GM12878 (cell line): Measurements from ENCODE around the gene FGGY. TPM values are rescaled to one million over a fixed set of nuclear protein-coding genes. Genes with fewer than 3 reads are reported as not detected.

Source experiments
- ELK1 ChIP-seq: IDR thresholded peaks from 2 replicates; pipeline ENCODE4 v1.6.1; 2012; ENCODE audit warnings: low read depth, low read length, improper control_type of control experiment
- IKZF2 ChIP-seq, 2 experiments: fragments of 450-650 bp; IDR thresholded peaks; 2 replicates each; pipeline ENCODE4 v1.6.1; 2017; ENCODE audit warnings: mild to moderate bottlenecking in 2 of 2, moderate library complexity in 2 of 2
- MYC ChIP-seq: IDR thresholded peaks from 2 replicates; pipeline ENCODE4 v1.6.1; 2011; ENCODE audit warnings: mild to moderate bottlenecking, low read length, moderate library complexity, inconsistent platforms; ENCODE audit not compliant: insufficient read depth, insufficient replicate concordance, insufficient read length, severe bottlenecking
- SUPT20H ChIP-seq: IDR thresholded peaks from 2 replicates; pipeline ENCODE4 v1.6.1; 2011; ENCODE audit warnings: low read depth, mild to moderate bottlenecking, low read length, moderate library complexity, borderline replicate concordance; ENCODE audit not compliant: control insufficient read depth
- SUZ12 ChIP-seq: fragments of 200-600 bp; sonication (generic); IDR thresholded peaks from one replicate; pipeline ENCODE4 v1.6.1; 2018; ENCODE audit warnings: antibody characterized with exemption, mild to moderate bottlenecking; ENCODE audit not compliant: unreplicated experiment
- TCF3 ChIP-seq: IDR thresholded peaks from 2 replicates; pipeline ENCODE4 v1.6.1; 2012; ENCODE audit warnings: low read depth, mild to moderate bottlenecking, low read length, borderline replicate concordance; ENCODE audit not compliant: insufficient read depth
- ZBTB40 ChIP-seq: fragments of 450-650 bp; IDR thresholded peaks from 2 replicates; pipeline ENCODE4 v1.6.1; 2016; ENCODE audit warnings: mild to moderate bottlenecking, moderate library complexity, borderline replicate concordance
- polyA plus RNA-seq, 11 experiments: library from polyadenylated mRNA; depleted of rRNA in 4 of 11; unstranded in 6 of 11; stranded (reverse) in 5 of 11; fragments of >200 nt; fragmentation: Nextera tagmentation in 4 of 11; fragmentation: Illumina TruSeq in 1 of 11; extraction: Ambion mirVana in 4 of 11; extraction: Trizol in 1 of 11; gene quantifications; 1 replicate in 1 of 11; 2 replicates in 10 of 11; pipeline versions ENCODE4 v1.2.1 to v1.2.3, GENCODE V29; 2011 to 2016; ENCODE audit warnings: inconsistent platforms in 2 of 11, missing spikeins in 2 of 11, low read depth in 1 of 11
- total RNA-seq, 4 experiments: library from RNA; depleted of rRNA in 3 of 4; stranded (reverse); fragments of >200 nt in 3 of 4; fragmentation: Illumina TruSeq in 1 of 4; extraction: Trizol in 1 of 4; gene quantifications; 2 replicates each; pipeline versions ENCODE4 v1.2.1 to v1.2.3, GENCODE V29; 2013 to 2021

Gene FGGY
- total and polyA plus RNA-seq, 10 of the 15 experiments (the other 5 are each of a cell fraction or from before 2014, with no cell fraction given) = 6.2 to 11.9 (median 7.5) TPM

GRCh38 chr1:59364037-59364436 lies 67.1 kb downstream of the FGGY start (continued):
- no peak for TF ChIP-seq ELK1
- TF ChIP-seq ZBTB40 = no peak
- no peak for TF ChIP-seq TCF3
- no peak for TF ChIP-seq IKZF2 (IDR thresholded peaks at IDR 0.05)
- TF ChIP-seq MYC = no peak
- TF ChIP-seq SUZ12 = no peak
- no peak for TF ChIP-seq SUPT20H
